Cerebellar cortex (tissue), 1 donor: ENCODE data around the gene FZR1.
"Not testable (repeated sequence)": the region's sequence is repeated elsewhere in the genome, so short reads cannot be mapped to it uniquely, and the experiment has no call there.

ENCODE experiments used
- DNase-seq: peaks from one replicate; pipeline ENCODE4 v3.0.0-alpha.2; 2015; ENCODE audit warnings: low spot score

FZR1 gene

DNA sequence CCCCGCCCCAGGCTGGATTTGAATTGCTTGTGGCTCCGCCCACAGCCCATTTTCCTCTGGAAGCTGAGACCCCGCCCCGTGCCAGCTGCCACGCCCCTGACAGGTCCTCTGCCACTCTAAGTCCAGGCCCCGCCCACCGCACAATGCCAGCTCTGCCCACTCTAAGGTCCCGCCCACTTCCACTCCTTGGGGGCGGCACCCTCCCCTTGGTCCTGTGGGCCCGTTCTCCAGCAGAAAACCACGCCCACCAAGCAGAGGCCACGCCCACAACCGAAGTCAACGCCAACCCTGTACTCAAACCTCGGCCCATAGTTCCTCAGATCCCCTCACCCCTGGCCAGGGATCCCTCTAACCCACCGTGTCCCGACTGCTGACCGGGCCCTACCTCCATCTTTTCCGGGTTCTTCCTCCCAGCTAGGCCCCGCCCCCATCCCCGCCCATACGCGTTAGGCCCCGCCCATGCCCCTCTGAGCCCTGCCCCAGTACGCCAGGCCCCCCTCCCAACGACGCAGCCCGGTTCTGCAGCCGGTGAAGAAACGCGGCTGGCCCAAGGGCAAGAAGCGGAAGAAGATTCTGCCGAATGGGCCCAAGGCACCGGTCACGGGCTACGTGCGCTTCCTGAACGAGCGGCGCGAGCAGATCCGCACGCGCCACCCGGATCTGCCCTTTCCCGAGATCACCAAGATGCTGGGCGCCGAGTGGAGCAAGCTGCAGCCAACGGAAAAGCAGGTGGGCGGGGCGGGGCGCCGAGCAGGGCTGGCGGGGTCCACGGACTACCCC lies 67.9 kb downstream of the FZR1 start:
- DNase-seq: peak; percentile 89

DNA sequence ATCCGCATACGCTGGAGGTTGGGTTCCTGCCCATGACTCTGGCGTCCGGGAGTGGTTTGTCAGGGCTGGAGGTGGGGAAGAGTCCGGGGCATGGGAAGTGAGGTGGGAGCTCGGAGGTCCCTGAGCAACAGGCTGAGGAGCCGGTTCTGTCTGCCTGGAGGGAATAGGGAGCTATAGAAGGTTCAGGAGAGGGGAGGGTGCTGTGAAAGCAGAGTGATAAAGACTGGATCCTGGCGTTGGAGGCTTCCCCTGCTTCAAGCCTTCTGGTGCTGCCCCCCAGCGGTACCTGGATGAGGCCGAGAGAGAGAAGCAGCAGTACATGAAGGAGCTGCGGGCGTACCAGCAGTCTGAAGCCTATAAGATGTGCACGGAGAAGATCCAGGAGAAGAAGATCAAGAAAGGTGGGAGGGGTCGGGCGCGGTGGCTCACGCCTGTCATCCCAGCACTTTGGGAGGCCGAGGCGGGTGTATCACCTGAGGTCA lies 69.2 kb downstream of the FZR1 start:
- peak; percentile 64 for DNase-seq

GRCh38 chr19:3575949-3576673 lies 70.0 kb downstream of the FZR1 start:
- no peak for DNase-seq

DNA sequence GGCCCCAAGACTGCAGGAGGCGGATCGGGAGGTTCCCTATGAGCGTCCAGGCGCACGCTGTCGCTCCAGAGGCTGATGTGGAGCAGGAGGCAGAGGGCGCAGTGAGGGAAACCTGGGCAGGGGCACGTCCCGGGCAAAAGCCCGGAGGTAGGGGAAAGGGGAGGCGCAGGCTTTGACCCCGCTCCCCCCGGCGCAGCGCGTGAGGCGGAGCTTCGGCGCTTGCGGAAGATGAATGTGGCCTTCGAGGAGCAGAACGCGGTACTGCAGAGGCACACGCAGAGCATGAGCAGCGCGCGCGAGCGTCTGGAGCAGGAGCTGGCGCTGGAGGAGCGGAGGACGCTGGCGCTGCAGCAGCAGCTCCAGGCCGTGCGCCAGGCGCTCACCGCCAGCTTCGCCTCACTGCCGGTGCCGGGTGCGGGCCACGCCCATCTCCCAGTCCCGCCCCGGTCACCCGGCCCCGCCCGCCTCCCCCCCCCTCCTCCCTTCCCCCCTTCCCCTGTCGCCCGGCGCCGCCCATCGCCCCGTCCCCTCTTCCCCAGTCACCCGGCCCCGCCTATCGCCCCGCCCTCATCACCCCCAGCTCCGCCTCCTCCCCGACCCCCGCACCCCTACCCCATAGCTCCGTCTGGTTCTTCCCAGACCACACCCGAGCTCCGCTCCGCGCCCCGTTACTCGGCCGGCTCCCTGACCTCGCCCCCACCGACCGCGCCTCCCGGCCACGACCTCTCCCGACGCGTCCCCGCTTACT lies 70.8 kb downstream of the FZR1 start:
- no peak for DNase-seq

DNA sequence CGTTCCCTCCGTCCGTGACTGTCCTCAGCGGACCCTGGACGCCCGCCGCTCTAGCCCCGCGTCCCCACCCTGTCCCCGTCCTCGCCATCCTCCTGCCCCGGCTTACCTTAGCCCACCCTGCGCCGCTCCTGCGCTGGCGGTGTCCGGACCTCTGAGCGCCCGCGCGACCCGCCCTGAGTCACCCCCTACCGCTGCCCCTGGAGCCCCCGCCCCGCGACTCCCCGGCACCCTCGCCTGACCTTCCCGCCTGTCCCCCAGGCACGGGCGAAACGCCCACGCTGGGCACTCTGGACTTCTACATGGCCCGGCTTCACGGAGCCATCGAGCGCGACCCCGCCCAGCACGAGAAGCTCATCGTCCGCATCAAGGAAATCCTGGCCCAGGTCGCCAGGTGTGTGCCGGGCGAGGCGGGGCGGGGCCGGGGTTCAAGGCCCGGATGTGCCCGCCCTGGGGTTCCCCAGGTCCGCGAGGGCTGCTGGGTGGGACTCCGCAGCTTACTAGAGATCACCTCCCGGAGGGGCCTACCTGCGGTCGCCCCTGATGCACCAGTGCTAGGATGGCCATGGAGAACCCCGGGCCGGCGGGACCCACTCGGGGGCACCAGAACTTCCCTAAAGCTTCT lies 71.7 kb downstream of the FZR1 start:
- no peak for DNase-seq

DNA sequence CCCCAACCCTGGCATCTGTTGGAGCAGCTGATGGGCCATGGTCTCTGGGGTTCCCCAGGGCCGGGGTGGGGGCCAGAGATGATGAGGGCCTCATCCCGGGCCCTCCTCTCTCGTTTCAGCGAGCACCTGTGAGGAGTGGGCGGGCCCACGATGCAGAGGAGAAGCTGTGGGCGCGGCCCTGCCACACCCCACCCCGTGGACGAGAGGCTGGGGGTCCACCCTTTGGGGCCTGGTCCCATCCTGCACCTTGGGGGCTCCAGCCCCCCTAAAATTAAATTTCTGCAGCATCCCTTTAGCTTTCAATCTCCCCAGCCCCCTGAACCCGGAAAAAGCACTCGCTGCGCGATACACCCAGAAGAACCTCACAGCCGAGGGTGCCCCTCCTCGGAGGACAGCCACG lies 72.3 kb downstream of the FZR1 start:
- DNase-seq: no peak

DNA sequence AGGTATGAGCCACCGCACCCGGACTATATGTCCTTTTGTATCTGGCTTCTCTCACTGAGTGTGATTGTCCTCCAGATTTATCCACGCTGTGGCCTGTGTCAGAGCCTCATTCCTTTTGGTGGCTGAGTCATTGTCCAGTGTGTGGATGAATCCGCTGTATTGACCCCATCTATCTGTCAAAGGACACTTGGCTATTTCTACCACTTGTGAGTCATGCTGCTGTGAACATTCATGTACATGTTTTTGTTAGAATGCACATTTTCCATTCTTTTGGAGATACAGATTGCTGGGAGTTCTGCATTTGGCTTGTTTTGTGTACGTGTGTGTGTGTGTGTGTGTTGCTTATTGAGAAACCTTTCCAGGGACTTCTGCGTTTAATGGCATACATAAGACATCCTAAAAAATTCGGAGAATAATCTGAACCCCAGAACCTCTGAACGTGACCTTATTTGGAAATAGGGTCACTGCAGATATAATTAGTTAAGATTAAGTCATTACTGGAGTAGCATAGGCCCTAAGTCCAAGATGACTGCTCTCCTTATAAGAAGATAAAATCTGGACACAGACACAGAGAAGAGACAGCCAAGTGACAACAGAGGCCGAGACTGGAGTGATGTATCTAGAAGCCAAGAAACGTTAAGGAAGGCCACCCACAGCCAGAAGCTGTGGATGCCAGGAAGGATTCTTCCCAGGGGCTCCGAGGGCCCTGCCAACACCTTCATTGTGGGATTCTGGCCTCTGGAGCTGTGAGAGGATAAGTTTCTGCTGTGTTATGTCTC lies 74.2 kb downstream of the FZR1 start:
- no peak for DNase-seq

- not testable (repeated sequence) for DNase-seq
Observed at GRCh38 chr19:3581792-3582191, 75.7 kb downstream of the FZR1 start.

DNA sequence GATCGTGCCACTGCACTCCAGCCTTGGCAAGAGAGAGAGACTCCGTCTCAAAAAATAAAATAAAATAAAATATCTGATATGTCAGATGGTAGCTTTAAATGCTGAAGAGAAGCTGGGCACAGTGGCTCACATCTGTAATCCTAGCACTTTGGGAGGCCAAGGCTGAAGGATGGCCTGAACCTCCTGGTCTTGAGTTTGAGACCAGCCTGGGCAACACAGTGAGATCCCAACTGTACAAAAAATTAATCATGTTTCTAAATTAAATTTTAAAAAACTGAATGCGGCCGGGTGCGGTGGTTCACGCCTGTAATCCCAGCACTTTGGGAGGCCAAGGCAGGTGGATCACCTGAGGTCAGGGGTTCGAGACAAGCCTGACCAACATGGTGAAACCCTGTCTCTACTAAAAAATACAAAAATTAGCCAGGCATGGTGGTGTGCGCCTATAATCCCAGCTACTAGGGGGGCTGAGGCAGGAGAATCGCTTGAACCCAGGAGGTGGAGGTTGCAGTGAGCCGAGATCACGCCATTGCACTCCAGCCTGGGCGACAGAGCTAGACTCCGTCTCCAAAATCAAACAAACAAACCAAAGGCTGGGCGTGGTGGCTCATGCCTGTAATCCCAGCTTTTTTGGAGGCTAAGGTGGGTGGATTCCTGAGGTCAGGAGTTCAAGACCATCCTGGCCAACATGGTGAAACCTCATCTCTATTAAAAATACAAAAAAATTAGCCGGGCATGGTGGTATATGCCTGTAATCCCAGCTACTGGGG lies 78.1 kb downstream of the FZR1 start:
- DNase-seq: not testable (repeated sequence)

GRCh38 chr19:3585301-3586126 lies 79.4 kb downstream of the FZR1 start, which contains the start of gene GIPC3:
Gene GIPC3, plus strand, starts transcription at chr19:3585478. Its CDS starts 120 bp downstream, at chr19:3585598.
- no peak for DNase-seq

DNA sequence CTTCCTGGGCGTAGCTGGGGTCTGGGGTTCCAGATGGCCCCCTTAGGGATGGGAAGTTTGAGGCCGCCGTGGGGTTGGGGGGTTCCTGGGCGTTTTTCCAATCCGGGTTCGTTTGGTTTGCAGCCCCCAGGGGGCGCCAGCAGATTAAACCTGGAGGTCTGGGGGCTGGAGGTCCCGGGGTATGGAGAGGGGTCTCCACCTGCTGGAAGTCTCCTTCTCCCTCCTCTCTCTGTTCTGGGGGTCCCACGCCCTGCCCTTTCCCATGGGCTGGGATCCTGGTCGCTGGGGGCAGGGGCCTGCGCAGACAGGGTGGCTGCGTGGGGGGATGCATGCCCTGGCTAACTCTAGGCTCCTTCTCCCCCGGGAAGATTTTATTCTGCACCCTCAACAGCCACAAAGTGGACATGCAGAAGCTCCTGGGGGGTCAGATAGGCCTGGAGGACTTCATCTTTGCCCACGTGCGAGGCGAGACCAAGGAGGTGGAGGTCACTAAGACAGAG lies 80.1 kb downstream of the FZR1 start:
- DNase-seq: no peak

GRCh38 chr19:3586707-3587346 lies 80.7 kb downstream of the FZR1 start:
- DNase-seq: no peak
